ENCODE measurements around the gene CPT1C. TPM values are rescaled to one million over a fixed set of nuclear protein-coding genes. Genes with fewer than 3 reads are reported as not detected.

The CPT1C gene
- total and polyA plus RNA-seq, 3 experiments from 2014 or later, result 0.66 to 0.84 TPM; not detected in 1

DNA sequence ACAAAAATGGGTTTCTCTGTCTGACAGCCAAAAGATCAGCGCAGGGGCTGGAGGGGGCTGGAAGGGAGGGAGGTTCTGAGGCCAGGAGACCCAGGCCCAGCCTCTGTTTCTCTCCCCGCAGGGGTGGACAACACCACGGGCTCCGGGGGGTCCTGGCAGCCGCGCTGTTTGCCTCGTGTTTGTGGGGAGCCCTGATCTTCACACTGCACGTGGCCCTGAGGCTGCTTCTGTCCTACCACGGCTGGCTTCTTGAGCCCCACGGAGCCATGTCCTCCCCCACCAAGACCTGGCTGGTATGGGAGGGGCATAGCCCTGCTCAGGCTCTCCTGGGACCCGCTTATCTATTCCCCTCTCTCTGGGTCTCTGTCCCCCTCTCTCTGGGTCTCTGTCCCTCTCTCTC lies 9.6 kb downstream of the CPT1C start:
- Mint-ChIP-seq H3K27ac (no peak overlapping the region), H3K36me3 (no peaks in the 10 kb centered on the region), H3K27me3 (peaks cover 0 to 5% of the 10 kb centered on the region in 2 donors), H3K4me3 (no peak overlapping the region), H3K9me3 (no peaks in the 10 kb centered on the region), H3K4me1 (no peaks in the 10 kb centered on the region)
- CTCF ChIA-PET, result no interaction called here
- Histone ChIP-seq H3K27me3 (ENCODE audit: insufficient read depth, low read length, poor library complexity, severe bottlenecking) (no peaks in the 10 kb centered on the region), H3K9me3 (ENCODE audit: low read length) (no peaks in the 10 kb centered on the region), H3K4me1 (ENCODE audit: insufficient read depth, low read length) (no peaks in the 10 kb centered on the region), H3K36me3 (ENCODE audit: insufficient read depth, low read length) (no peaks in the 10 kb centered on the region), H3K4me3 (ENCODE audit: low read length) (no peak overlapping the region), H3K27ac (ENCODE audit: low read depth, low read length) (no peak overlapping the region)
- DNase-seq, result no peak
- POLR2A ChIA-PET, result no interaction called here

- DNase-seq, result no peak
- CTCF ChIA-PET, result no interaction called here
- H3K36me3 ChIP-seq (ENCODE audit: insufficient read depth, low read length), result no peaks in the 10 kb centered on the region
These were observed 10.4 kb downstream of the CPT1C start for GRCh38 chr19:49701271-49701786.

DNA sequence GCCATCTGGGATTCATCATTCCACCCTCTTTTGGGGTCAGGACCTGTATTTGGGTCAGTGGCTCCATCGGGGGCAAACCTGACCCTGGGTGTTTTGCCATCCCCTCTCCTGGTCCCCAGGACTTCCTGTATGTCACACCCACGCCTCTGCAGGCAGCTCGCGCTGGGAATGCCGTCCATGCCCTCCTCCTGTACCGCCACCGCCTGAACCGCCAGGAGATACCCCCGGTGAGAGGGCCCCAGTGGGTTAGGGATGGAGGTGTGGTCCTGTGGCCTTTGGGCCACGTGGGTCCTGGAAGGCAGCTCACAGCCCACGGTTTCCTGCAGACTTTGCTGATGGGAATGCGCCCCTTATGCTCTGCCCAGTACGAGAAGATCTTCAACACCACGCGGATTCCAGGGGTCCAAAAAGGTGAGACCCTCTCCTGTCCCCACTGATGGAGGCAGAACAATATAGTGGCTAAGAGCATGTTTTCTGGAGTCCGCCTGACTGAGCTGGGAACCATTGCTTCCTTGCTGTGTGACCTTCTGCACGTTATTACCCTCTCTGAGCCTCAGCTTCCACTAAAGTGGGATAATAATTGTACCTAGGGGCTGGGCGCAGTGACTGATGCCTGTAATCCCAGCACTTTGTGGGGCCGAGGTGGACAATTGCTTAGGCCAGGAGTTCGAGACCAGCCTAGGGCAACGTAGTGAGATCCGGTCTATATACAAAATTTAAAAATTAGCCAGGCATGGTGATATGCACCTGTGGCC lies 14.1 kb downstream of the CPT1C start:
- H3K4me3 Mint-ChIP-seq, result no peak overlapping the region
- ChIA-PET CTCF (interaction anchor here (0.9 kb wide), 1 partner anchor 13 kb away, joined by 3 read pairs; no protein-coding TSS in a partner anchor), POLR2A (no interaction called here)
- no peaks in the 10 kb centered on the region for H3K9me3 Mint-ChIP-seq
- DNase-seq, result no peak
- H3K36me3 Mint-ChIP-seq, result peaks cover 0 to 1% (median 0%) of the 10 kb centered on the region in 3 donors
- Histone ChIP-seq H3K4me1 (ENCODE audit: insufficient read depth, low read length) (no peaks in the 10 kb centered on the region), H3K4me3 (ENCODE audit: low read length) (no peak overlapping the region), H3K27ac (ENCODE audit: low read depth, low read length) (no peak overlapping the region), H3K9me3 (ENCODE audit: low read length) (no peaks in the 10 kb centered on the region), H3K36me3 (ENCODE audit: insufficient read depth, low read length) (no peaks in the 10 kb centered on the region), H3K27me3 (ENCODE audit: insufficient read depth, low read length, poor library complexity, severe bottlenecking) (no peaks in the 10 kb centered on the region)
- no peak overlapping the region for H3K27ac Mint-ChIP-seq
- no peaks in the 10 kb centered on the region for H3K4me1 Mint-ChIP-seq
- H3K27me3 Mint-ChIP-seq, result peaks cover 2 to 9% of the 10 kb centered on the region in 2 donors

More at GRCh38 chr19:49701271-49701786, 10.4 kb downstream of the CPT1C start:
- Mint-ChIP-seq H3K27me3 (peaks cover 0 to 8% of the 10 kb centered on the region in 2 donors), H3K27ac (no peak overlapping the region), H3K36me3 (no peaks in the 10 kb centered on the region), H3K9me3 (no peaks in the 10 kb centered on the region), H3K4me3 (no peak overlapping the region), H3K4me1 (no peaks in the 10 kb centered on the region)
- no peak overlapping the region for H3K4me3 ChIP-seq (ENCODE audit: low read length)
- no peak overlapping the region for H3K27ac ChIP-seq (ENCODE audit: low read depth, low read length)
- H3K9me3 ChIP-seq (ENCODE audit: low read length), result no peaks in the 10 kb centered on the region
- POLR2A ChIA-PET, result no interaction called here
- H3K4me1 ChIP-seq (ENCODE audit: insufficient read depth, low read length), result no peaks in the 10 kb centered on the region
- no peaks in the 10 kb centered on the region for H3K27me3 ChIP-seq (ENCODE audit: insufficient read depth, low read length, poor library complexity, severe bottlenecking)

DNA sequence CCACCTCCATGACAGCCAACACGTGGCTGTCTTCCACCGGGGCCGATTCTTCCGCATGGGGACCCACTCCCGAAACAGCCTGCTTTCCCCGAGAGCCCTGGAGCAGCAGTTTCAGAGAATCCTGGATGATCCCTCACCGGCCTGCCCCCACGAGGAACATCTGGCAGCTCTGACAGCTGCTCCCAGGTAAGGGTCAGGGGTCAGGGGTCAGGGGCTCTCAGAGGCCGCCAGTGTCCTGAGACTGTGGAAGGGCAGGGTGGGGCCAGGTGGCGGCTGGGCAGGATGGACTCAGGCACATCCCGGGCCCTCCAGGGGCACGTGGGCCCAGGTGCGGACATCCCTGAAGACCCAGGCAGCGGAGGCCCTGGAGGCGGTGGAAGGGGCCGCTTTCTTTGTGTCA lies 15.0 kb downstream of the CPT1C start:
- H3K4me1 ChIP-seq (ENCODE audit: insufficient read depth, low read length), result no peaks in the 10 kb centered on the region
- H3K9me3 ChIP-seq (ENCODE audit: low read length), result no peaks in the 10 kb centered on the region
- POLR2A ChIA-PET, result no interaction called here
- H3K4me3 Mint-ChIP-seq, result no peak overlapping the region
- no peaks in the 10 kb centered on the region for H3K4me1 Mint-ChIP-seq
- no peaks in the 10 kb centered on the region for H3K9me3 Mint-ChIP-seq
- no peak overlapping the region for H3K27ac ChIP-seq (ENCODE audit: low read depth, low read length)
- H3K27me3 ChIP-seq (ENCODE audit: insufficient read depth, low read length, poor library complexity, severe bottlenecking), result no peaks in the 10 kb centered on the region
- CTCF ChIA-PET, result no interaction called here
- peaks cover 5 to 11% of the 10 kb centered on the region in 2 donors for H3K27me3 Mint-ChIP-seq
- peaks cover 0 to 5% (median 0%) of the 10 kb centered on the region in 3 donors for H3K36me3 Mint-ChIP-seq
- H3K4me3 ChIP-seq (ENCODE audit: low read length), result no peak overlapping the region
- no peak for DNase-seq
- no peak overlapping the region for H3K27ac Mint-ChIP-seq
- H3K36me3 ChIP-seq (ENCODE audit: insufficient read depth, low read length), result no peaks in the 10 kb centered on the region

GRCh38 chr19:49710372-49710951 lies 19.5 kb downstream of the CPT1C start:
- H3K27ac Mint-ChIP-seq, result peak overlapping the region in 1 of 8 donors; percentile 29
- H3K27me3 Mint-ChIP-seq, result peaks cover 5 to 7% of the 10 kb centered on the region in 2 donors
- Histone ChIP-seq H3K36me3 (ENCODE audit: insufficient read depth, low read length) (no peaks in the 10 kb centered on the region), H3K9me3 (ENCODE audit: low read length) (no peaks in the 10 kb centered on the region), H3K27ac (ENCODE audit: low read depth, low read length) (no peak overlapping the region), H3K4me1 (ENCODE audit: insufficient read depth, low read length) (no peaks in the 10 kb centered on the region), H3K27me3 (ENCODE audit: insufficient read depth, low read length, poor library complexity, severe bottlenecking) (no peaks in the 10 kb centered on the region), H3K4me3 (ENCODE audit: low read length) (no peak overlapping the region)
- ChIA-PET POLR2A (interaction anchor here (0.6 kb wide), 1 partner anchor 62 kb away, joined by 3 read pairs; no protein-coding TSS in a partner anchor), CTCF (no interaction called here)
- H3K4me3 Mint-ChIP-seq, result no peak overlapping the region
- H3K36me3 Mint-ChIP-seq, result peaks cover 0 to 5% (median 0%) of the 10 kb centered on the region in 3 donors
- DNase-seq, result no peak
- no peaks in the 10 kb centered on the region for H3K9me3 Mint-ChIP-seq
- H3K4me1 Mint-ChIP-seq, result no peaks in the 10 kb centered on the region

DNA sequence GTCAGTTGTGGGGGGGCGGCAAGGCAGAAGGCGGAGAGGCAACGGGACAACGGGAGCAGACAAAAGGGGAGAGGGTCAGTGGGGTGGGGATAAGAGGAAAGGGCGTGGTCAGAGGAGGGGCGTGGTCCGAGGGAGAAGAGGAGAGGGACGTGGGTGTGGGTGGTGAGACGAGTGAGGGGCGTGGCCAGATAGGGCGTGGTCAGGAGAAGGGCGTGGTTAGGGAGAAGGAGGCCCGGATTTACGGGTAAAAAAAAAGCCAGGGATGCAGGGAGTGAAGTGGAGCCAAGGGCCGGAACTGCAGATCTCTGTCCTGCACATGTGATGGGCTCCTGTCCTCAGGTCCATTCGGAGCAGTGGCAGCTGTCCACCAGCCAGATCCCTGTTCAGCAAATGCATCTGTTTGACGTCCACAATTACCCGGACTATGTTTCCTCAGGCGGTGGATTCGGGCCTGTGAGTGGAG lies 21.5 kb downstream of the CPT1C start:
- Histone ChIP-seq H3K27me3 (ENCODE audit: insufficient read depth, low read length, poor library complexity, severe bottlenecking) (no peaks in the 10 kb centered on the region), H3K36me3 (ENCODE audit: insufficient read depth, low read length) (no peaks in the 10 kb centered on the region), H3K9me3 (ENCODE audit: low read length) (no peaks in the 10 kb centered on the region), H3K4me1 (ENCODE audit: insufficient read depth, low read length) (no peaks in the 10 kb centered on the region), H3K27ac (ENCODE audit: low read depth, low read length) (no peak overlapping the region), H3K4me3 (ENCODE audit: low read length) (no peak overlapping the region)
- Mint-ChIP-seq H3K9me3 (no peaks in the 10 kb centered on the region), H3K27me3 (peaks cover 4 to 5% of the 10 kb centered on the region in 2 donors), H3K4me3 (no peak overlapping the region), H3K4me1 (peaks cover 3 to 5% (median 4%) of the 10 kb centered on the region in 3 donors), H3K27ac (no peak overlapping the region), H3K36me3 (peaks cover 0 to 7% (median 0%) of the 10 kb centered on the region in 3 donors)
- POLR2A ChIA-PET, result interaction anchor here (0.6 kb wide), 1 partner anchor 172 kb away, joined by 4 read pairs; no protein-coding TSS in a partner anchor
- CTCF ChIA-PET, result no interaction called here
- no peak for DNase-seq

- H3K4me1 Mint-ChIP-seq, result peaks cover 7 to 10% (median 8%) of the 10 kb centered on the region in 3 donors
- Histone ChIP-seq H3K36me3 (ENCODE audit: insufficient read depth, low read length) (no peaks in the 10 kb centered on the region), H3K9me3 (ENCODE audit: low read length) (no peaks in the 10 kb centered on the region), H3K4me1 (ENCODE audit: insufficient read depth, low read length) (peaks cover 7% of the 10 kb centered on the region), H3K4me3 (ENCODE audit: low read length) (no peak overlapping the region), H3K27me3 (ENCODE audit: insufficient read depth, low read length, poor library complexity, severe bottlenecking) (no peaks in the 10 kb centered on the region), H3K27ac (ENCODE audit: low read depth, low read length) (no peak overlapping the region)
- POLR2A ChIA-PET, result interaction anchor here (0.5 to 0.6 kb wide), 2 partner anchors 173 to 833 kb away, joined by 3 to 4 read pairs; no protein-coding TSS in a partner anchor
- H3K4me3 Mint-ChIP-seq, result no peak overlapping the region
- CTCF ChIA-PET, result no interaction called here
- peaks cover 4 to 5% of the 10 kb centered on the region in 2 donors for H3K27me3 Mint-ChIP-seq
- no peak for DNase-seq
- peak overlapping the region in 1 of 8 donors; percentile 90 for H3K27ac Mint-ChIP-seq
- no peaks in the 10 kb centered on the region for H3K9me3 Mint-ChIP-seq
- H3K36me3 Mint-ChIP-seq, result peaks cover 0 to 10% (median 1%) of the 10 kb centered on the region in 3 donors
These were observed 22.4 kb downstream of the CPT1C start for GRCh38 chr19:49713236-49713845.
